ENCODE measurements around the gene ST6GALNAC3.

The ST6GALNAC3 gene

DNA sequence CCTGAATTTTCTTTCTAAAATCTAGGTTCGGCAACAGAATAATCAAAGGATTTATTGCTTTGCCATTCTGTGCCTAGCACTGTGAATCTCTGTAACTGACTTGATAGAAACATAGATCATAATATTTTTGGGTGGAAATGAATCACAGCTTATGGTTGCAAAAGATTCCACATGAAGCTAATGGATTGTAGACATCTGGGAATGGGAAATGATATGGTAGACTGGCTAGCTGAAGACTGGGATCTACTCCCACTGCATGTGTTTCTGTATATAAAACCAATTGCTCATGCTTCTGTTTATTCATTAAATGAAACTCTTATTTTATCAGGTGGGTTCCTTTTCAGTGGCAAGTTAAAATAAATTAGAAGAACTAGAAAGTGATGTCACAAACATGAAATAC lies 395.6 kb downstream of the ST6GALNAC3 start:
- DNase-seq: no peak

- DNase-seq: no peak
Measured at GRCh38 chr1:76471536-76471935, 397.0 kb downstream of the ST6GALNAC3 start.

DNA sequence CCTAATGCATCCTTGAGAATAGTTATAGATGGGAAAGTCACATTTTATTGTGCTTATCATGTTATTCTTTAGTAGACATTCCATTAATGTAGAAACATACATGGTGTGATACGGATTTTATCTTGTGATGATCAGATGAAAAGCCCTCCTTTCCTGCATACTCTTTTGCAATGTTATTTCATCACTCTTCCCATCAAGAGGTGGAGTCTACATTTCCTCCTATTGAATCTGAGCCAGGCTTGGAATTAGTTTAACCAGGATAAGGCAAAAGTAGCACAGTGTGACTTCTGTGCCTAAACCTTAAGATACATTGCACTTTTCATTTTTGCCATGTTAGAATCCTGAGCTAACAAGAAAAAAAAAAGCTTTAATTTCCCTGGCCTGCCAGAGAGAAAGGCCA lies 399.0 kb downstream of the ST6GALNAC3 start:
- no peak for DNase-seq

DNA sequence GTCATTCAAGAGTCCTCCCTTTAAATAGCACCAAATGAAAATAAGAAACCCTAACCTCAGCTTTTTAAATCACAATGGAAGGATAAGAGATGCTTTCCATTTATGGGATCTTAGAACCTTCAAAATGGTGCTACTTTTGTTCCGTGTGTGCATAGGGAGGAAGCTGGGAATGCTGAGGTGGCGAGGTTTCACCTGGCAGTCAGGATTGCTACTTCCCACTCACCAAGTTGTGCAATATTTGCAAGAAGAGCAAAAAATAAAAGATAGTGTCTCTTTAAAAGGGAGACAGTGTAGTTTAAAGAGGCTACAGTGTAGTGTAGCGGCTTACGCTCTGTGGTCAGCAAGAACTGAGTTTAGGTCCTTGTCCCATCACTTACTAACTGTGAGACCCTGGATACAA lies 400.4 kb downstream of the ST6GALNAC3 start:
- no peak for DNase-seq

DNA sequence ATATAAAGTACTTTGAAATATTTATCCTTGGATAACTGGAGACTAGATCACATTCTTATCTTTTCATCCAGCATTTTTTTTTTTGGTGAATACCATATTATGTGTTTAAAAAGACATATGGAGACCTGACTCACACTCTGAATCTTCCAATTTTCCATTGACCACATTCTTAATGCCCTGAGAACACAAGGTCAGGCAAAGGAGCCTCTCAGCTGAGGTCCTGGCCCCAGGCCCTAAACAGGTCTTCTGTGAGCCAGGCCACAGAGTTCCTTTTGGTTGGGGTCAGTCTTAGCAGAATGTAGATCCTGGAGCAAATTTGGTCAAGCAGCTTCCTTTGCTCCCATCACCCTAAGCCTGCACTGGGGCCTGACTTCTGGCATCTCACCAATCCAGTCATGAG lies 402.6 kb downstream of the ST6GALNAC3 start:
- DNase-seq: no peak

GRCh38 chr1:76480827-76481226 lies 406.3 kb downstream of the ST6GALNAC3 start:
- DNase-seq: no peak

GRCh38 chr1:76481672-76482071 lies 407.1 kb downstream of the ST6GALNAC3 start:
- peak; percentile 94 for DNase-seq

GRCh38 chr1:76482272-76482671 lies 407.7 kb downstream of the ST6GALNAC3 start:
- no peak for DNase-seq

- DNase-seq: no peak
Measured at GRCh38 chr1:76491737-76492136, 417.2 kb downstream of the ST6GALNAC3 start.

DNA sequence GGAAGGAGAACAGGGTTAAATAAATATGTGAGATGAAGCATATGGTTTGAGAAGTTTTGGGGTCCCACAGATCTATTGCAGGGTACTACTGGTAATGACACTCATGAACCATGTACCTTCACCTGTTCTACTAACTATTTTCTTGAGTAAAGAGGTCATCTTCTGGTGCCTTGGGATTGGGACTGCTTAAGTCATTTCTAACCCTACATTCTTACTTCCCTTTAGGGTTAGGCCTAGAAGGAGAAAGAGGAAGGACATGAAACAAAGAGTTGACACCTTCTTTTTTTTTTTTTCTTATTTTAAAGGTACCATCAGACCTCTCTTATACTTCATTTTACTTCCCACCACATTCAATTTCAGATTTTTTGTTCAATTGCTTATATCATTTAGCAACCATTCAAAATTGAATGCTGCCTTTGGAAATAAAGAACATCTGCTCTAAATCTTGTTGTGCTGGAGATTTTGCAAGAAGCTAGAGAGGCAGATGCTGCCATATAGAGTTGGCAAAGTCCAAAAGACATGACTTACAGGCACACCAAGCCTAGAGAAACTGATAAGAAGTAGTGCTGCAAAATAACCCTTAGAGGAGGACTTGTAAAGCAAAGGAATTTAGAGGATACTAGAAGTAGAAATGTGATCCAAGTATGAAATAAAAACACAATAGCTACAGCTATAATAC lies 418.3 kb downstream of the ST6GALNAC3 start:
- DNase-seq: no peak

GRCh38 chr1:76494807-76495206 lies 420.3 kb downstream of the ST6GALNAC3 start:
- DNase-seq: no peak

GRCh38 chr1:76496871-76497270 lies 422.3 kb downstream of the ST6GALNAC3 start:
- DNase-seq: no peak

GRCh38 chr1:76500116-76500515 lies 425.6 kb downstream of the ST6GALNAC3 start:
- DNase-seq: no peak

DNA sequence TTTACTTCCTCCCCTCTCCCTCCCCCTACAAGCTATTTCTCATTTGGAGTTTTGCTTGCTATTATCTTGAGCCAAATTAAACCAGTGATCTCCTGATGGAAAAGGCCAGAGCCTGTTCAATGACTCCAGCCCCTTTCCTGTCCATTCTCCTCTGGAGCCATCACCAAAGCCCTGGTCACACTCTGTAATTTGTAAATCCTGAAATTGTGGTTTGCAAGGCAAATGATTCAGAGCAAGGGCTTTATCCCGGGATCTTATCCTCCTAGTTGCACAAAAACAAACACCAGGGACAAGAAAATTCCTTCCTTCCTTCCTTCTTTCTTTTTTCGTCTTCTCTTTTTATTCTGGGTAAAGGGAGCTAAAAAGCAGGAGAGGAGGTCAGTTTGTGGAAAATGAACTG lies 426.6 kb downstream of the ST6GALNAC3 start:
- peak; percentile 82 for DNase-seq

DNA sequence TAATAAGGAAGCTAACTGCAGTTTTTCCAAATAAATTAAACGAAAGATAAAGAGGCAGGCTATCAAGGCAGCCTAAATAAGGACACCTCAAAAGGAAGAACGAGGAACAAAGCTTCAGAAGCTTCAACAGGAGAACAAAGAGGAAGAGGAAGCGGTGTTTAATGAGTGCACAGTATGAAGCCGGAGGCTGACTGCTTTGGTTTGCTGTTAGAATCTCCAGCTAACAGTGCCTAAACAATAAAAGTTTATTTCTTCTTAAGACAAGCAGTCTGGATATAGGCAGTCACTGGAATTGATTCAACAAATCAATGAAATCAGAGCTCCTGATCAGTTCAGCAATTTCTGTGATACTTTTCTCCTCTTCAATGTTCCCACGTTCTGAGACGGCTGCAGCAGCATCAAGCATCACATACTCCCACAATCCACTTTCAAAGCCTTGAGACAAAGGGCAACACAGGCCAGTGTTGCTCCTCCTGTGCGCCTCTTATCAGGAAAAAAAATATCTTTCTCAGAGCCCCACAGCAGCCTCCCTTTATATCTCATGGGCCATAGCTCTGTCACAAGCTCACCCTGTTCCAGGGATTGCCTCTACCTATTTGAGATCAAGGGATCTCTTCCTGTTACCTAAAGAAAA lies 427.2 kb downstream of the ST6GALNAC3 start:
- peak; percentile 49 for DNase-seq

DNA sequence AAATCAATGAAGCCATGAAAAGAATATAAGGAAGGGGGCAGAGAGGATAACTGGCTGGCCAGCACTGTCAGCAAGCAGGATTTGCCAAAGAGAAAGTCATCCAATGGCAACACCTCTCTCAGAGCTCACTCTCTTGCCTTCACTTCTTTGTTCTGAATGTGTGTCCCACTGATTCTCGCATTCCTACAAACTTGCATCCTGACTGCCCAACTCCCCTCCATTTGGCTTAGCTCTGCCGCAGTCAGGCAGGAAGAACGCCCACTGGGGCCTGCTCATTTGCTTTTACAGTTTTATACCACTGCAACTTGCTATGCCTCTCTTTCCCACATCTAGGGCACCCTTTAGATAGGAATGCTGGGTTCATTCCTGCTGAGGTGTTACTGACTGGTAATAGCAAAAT lies 428.6 kb downstream of the ST6GALNAC3 start:
- no peak for DNase-seq

- DNase-seq: no peak
Measured at GRCh38 chr1:76503736-76504135, 429.2 kb downstream of the ST6GALNAC3 start.

DNA sequence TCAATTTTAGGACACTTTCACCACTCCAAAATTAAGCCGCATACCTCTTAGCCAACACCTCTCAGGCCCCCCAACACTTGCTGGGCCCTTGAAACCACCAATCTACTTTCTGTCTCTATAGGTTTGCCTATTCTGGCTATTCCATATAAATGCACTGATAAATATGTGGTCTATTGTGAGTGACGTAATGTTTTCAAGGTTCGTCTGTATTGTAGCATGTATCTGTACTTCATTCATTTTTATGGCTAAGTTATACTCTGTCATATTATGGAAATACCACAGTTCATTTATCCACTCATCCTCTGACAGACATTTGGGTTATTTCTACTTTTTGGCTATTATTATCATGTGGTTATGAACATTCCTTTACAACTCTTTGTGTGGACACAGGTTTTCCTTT lies 432.8 kb downstream of the ST6GALNAC3 start:
- DNase-seq: no peak

DNA sequence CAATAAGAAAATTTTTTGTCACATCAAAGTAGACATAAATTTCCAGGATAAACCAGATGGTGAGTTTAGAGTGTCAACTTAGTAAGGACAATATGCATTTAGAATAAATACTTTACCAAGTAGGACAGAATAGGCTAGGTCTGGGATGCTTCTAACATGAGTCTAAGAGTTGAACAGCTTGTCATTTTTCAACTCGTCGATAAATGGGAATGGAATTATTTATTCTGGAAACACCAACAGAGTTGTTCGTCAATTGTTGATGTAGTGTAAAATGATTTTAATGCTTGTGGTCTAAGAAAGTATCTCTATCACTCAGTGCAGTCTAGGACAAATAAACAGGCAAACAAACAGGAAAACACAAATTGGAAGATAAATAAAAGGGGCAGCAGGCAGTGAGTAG lies 434.3 kb downstream of the ST6GALNAC3 start:
- DNase-seq: no peak

DNA sequence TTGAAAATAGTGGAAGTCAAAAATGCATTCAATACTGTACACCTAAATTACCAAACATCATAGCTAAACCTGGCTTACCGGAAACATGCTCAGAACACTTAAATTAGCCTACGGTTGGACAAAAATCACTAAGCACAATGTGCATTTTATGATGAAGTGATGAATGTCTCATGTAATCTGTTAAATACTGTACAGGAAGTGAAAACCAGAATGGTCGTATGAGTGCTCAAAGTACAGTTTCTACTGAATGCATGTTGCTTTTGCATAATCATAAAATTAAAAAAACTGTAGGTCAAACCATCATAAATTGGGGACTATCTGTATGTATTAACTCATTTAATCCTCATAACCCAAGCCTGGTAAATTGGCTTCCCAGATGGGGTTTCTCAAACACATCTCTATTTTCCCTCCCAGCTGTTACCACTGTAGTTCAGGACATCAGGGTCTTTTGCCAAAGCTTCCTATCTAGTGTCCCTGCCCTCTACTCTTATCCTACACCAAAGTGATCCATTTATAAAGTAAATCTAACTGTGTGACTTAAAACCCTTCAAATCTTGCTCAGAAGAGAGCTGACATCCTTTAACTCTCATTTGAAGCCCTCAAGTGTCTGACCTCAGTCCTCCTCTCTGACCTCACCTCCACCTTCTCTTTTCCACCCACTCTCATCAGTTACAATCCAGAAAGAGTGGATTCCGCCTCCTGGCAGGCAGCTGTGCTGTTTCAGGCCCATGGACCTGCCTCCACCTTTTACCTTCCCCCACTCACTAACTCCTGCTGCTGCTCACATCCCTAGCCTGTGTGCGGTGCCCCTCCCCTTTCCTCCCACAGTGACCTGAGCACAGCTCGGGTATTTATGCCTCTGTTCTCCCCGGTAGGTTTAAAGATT lies 436.4 kb downstream of the ST6GALNAC3 start:
- no peak for DNase-seq

GRCh38 chr1:76511558-76512179 lies 437.1 kb downstream of the ST6GALNAC3 start:
- no peak for DNase-seq

GRCh38 chr1:76530953-76531352 lies 456.4 kb downstream of the ST6GALNAC3 start:
- peak; percentile 96 for DNase-seq

DNA sequence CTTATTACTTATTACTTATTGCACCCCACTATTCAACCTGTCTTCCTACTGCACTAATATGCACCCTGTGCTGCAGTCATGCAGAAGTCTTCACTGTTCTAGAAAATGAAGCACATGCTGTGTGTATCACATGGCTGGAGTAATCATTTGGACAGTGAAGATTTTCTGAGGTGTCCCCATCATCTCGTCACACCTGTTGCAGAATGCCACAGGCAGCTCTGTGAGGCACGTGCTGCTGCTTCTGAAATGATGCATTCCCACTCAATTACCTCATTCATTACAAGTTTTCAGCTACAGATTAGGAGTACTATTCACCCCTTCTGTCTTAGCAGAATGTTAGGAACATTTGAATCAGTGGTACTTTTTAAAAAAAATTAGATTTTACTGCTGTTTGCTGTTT lies 467.1 kb downstream of the ST6GALNAC3 start:
- DNase-seq: no peak

Data from NCI-H526 treated with DMSO at 0.1 percent for 48 hours (cell line).